Measurements from ENCODE around the gene RAB1A.

GRCh38 chr2:65172994-65173790 is 43.3 kb upstream of the RAB1A start:
- TF ChIP-seq POLR2A (IDR thresholded peaks at IDR 0.05), result no peak
- TF ChIP-seq CTCF (IDR thresholded peaks at IDR 0.05), result no peak

All from uterus (tissue), 2 donors.